Stimulated activated CD8-positive, alpha-beta memory T cell treated with anti-CD3 and anti-CD28 coated beads, Interleukin-12 subunit alpha, Interleukin-12 subunit beta, amount 100 ng/mL, for 1 hour (primary cell): ENCODE measurements around the gene SPIRE2.

ENCODE experiments used
- DNase-seq: peaks from one replicate; pipeline ENCODE4 v3.0.0-alpha.2; 2020; ENCODE audit warnings: low read depth

SPIRE2 gene

GRCh38 chr16:89841275-89841674 is 13.0 kb downstream of the SPIRE2 start:
- DNase-seq, result no peak

GRCh38 chr16:89842471-89843408 is 14.5 kb downstream of the SPIRE2 start:
- DNase-seq, result no peak

- DNase-seq, result no peak
Observed at GRCh38 chr16:89843409-89844350, 15.4 kb downstream of the SPIRE2 start.

GRCh38 chr16:89844739-89845339 is 16.6 kb downstream of the SPIRE2 start:
- DNase-seq, result no peak

GRCh38 chr16:89845417-89845816 is 17.1 kb downstream of the SPIRE2 start:
- DNase-seq, result no peak

- no peak for DNase-seq
Observed at GRCh38 chr16:89847051-89847939, 19.0 kb downstream of the SPIRE2 start.

GRCh38 chr16:89847940-89848297 is 19.6 kb downstream of the SPIRE2 start:
- no peak for DNase-seq

GRCh38 chr16:89848974-89849373 is 20.7 kb downstream of the SPIRE2 start:
- no peak for DNase-seq

GRCh38 chr16:89853306-89853993 is 25.2 kb downstream of the SPIRE2 start:
- DNase-seq, result no peak

GRCh38 chr16:89855301-89855945 is 27.1 kb downstream of the SPIRE2 start:
- DNase-seq, result no peak

- no peak for DNase-seq
Observed at GRCh38 chr16:89855986-89856385, 27.7 kb downstream of the SPIRE2 start.

- no peak for DNase-seq
Observed at GRCh38 chr16:89858973-89859614, 30.8 kb downstream of the SPIRE2 start.

GRCh38 chr16:89859615-89860007 is 31.3 kb downstream of the SPIRE2 start:
- no peak for DNase-seq

GRCh38 chr16:89860747-89861304 is 32.6 kb downstream of the SPIRE2 start:
- DNase-seq, result peak; percentile 49

GRCh38 chr16:89861648-89862047 is 33.4 kb downstream of the SPIRE2 start:
- no peak for DNase-seq

GRCh38 chr16:89862732-89863131 is 34.5 kb downstream of the SPIRE2 start:
- no peak for DNase-seq

GRCh38 chr16:89863741-89864526 is 35.7 kb downstream of the SPIRE2 start:
- DNase-seq, result no peak

GRCh38 chr16:89864527-89864820 is 36.2 kb downstream of the SPIRE2 start:
- DNase-seq, result no peak

- no peak for DNase-seq
Observed at GRCh38 chr16:89867918-89868317, 39.6 kb downstream of the SPIRE2 start.
